GM21825 (cell line): ENCODE results near the gene ENG.
"Not testable (repeated sequence)": the region's sequence is repeated elsewhere in the genome, so short reads cannot be mapped to it uniquely, and the experiment has no call there.

ENCODE experiments used
- ATAC-seq: cut with Tn5 transposase; IDR thresholded peaks from one replicate; pipeline ENCODE4 v1.9.1; 2021; ENCODE audit warnings: mild to moderate bottlenecking, moderate library complexity; ENCODE audit not compliant: unreplicated experiment

The ENG gene

GRCh38 chr9:127846443-127847177 is 7.8 kb downstream of the ENG start:
- no peak for ATAC-seq

- not testable (repeated sequence) for ATAC-seq
Measured at GRCh38 chr9:127845619-127846018, 8.8 kb downstream of the ENG start.

- ATAC-seq: no peak
Measured at GRCh38 chr9:127844821-127845359, 9.6 kb downstream of the ENG start.

GRCh38 chr9:127841087-127841835 is 13.2 kb downstream of the ENG start:
- ATAC-seq: no peak

- no peak for ATAC-seq
Measured at GRCh38 chr9:127838375-127839078, 15.9 kb downstream of the ENG start.

- no peak for ATAC-seq
Measured at GRCh38 chr9:127837346-127837745, 17.1 kb downstream of the ENG start.

GRCh38 chr9:127836561-127836960 is 17.9 kb downstream of the ENG start:
- not testable (repeated sequence) for ATAC-seq

- no peak for ATAC-seq
Measured at GRCh38 chr9:127835991-127836516, 18.4 kb downstream of the ENG start.

- ATAC-seq: no peak
Measured at GRCh38 chr9:127833555-127833954, 20.9 kb downstream of the ENG start.

GRCh38 chr9:127832248-127832647 is 22.2 kb downstream of the ENG start:
- ATAC-seq: no peak

GRCh38 chr9:127829205-127829906 is 25.1 kb downstream of the ENG start:
- no peak for ATAC-seq

GRCh38 chr9:127828262-127829031 is 26.0 kb downstream of the ENG start:
- no peak for ATAC-seq

GRCh38 chr9:127826253-127826913 is 28.1 kb downstream of the ENG start:
- no peak for ATAC-seq

GRCh38 chr9:127825319-127826051 is 29.0 kb downstream of the ENG start:
- no peak for ATAC-seq

GRCh38 chr9:127822108-127822507 is 32.4 kb downstream of the ENG start:
- no peak for ATAC-seq

GRCh38 chr9:127818574-127818973 is 35.9 kb downstream of the ENG start:
- no peak for ATAC-seq

- ATAC-seq: no peak
Measured at GRCh38 chr9:127817881-127818434, 36.5 kb downstream of the ENG start.

GRCh38 chr9:127816728-127817127 is 37.7 kb downstream of the ENG start:
- no peak for ATAC-seq
